ENCODE results near the gene NCK2. TPM values are rescaled to one million over a fixed set of nuclear protein-coding genes. Genes with fewer than 3 reads are reported as not detected.
A peak's percentile ranks its signal among the peaks of the same experiment; 100 is the strongest.

NCK2 gene
- total and polyA plus RNA-seq, 9 of the 15 experiments (the other 6 are each of a cell fraction or from before 2014, with no cell fraction given) = 0.90 to 27.9 (median 15.9) TPM

GRCh38 chr2:105797298-105797819 is 52.6 kb downstream of the NCK2 start (continued):
- TF ChIP-seq, protein P1, sequence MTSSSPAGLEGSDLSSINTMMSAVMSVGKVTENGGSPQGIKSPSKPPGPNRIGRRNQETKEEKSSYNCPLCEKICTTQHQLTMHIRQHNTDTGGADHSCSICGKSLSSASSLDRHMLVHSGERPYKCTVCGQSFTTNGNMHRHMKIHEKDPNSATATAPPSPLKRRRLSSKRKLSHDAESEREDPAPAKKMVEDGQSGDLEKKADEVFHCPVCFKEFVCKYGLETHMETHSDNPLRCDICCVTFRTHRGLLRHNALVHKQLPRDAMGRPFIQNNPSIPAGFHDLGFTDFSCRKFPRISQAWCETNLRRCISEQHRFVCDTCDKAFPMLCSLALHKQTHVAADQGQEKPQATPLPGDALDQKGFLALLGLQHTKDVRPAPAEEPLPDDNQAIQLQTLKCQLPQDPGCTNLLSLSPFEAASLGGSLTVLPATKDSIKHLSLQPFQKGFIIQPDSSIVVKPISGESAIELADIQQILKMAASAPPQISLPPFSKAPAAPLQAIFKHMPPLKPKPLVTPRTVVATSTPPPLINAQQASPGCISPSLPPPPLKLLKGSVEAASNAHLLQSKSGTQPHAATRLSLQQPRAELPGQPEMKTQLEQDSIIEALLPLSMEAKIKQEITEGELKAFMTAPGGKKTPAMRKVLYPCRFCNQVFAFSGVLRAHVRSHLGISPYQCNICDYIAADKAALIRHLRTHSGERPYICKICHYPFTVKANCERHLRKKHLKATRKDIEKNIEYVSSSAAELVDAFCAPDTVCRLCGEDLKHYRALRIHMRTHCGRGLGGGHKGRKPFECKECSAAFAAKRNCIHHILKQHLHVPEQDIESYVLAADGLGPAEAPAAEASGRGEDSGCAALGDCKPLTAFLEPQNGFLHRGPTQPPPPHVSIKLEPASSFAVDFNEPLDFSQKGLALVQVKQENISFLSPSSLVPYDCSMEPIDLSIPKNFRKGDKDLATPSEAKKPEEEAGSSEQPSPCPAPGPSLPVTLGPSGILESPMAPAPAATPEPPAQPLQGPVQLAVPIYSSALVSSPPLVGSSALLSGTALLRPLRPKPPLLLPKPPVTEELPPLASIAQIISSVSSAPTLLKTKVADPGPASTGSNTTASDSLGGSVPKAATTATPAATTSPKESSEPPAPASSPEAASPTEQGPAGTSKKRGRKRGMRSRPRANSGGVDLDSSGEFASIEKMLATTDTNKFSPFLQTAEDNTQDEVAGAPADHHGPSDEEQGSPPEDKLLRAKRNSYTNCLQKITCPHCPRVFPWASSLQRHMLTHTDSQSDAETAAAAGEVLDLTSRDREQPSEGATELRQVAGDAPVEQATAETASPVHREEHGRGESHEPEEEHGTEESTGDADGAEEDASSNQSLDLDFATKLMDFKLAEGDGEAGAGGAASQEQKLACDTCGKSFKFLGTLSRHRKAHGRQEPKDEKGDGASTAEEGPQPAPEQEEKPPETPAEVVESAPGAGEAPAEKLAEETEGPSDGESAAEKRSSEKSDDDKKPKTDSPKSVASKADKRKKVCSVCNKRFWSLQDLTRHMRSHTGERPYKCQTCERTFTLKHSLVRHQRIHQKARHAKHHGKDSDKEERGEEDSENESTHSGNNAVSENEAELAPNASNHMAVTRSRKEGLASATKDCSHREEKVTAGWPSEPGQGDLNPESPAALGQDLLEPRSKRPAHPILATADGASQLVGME (CRISPR knock-in tag; IDR thresholded peaks at IDR 0.05) = no peak
- TF ChIP-seq ATF1 (CRISPR knock-in tag; IDR thresholded peaks at IDR 0.05) = no peak
- peak; percentile 32; the same call in 1 of the 2 replicates for TF ChIP-seq ATF1 (tag; IDR thresholded peaks at IDR 0.05)
- peak; percentile 83 for TF ChIP-seq DMBX1 (CRISPR knock-in tag; IDR thresholded peaks at IDR 0.05; ENCODE audit: borderline replicate concordance)
- TF ChIP-seq SAP30 (IDR thresholded peaks at IDR 0.05; ENCODE audit: borderline replicate concordance, insufficient read depth, low read depth, low read length, poor library complexity, severe bottlenecking) = no peak
- no peak for TF ChIP-seq POLR2H (tag; IDR thresholded peaks at IDR 0.05; ENCODE audit: low read depth)
- no peak for TF ChIP-seq ZNF133 (CRISPR knock-in tag; IDR thresholded peaks at IDR 0.05)
- no peak for TF ChIP-seq BRD9 (IDR thresholded peaks at IDR 0.05; ENCODE audit: low read depth, partially characterized antibody)
- TF ChIP-seq, protein P2, sequence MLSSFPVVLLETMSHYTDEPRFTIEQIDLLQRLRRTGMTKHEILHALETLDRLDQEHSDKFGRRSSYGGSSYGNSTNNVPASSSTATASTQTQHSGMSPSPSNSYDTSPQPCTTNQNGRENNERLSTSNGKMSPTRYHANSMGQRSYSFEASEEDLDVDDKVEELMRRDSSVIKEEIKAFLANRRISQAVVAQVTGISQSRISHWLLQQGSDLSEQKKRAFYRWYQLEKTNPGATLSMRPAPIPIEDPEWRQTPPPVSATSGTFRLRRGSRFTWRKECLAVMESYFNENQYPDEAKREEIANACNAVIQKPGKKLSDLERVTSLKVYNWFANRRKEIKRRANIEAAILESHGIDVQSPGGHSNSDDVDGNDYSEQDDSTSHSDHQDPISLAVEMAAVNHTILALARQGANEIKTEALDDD (IDR thresholded peaks at IDR 0.05) = peak; percentile 77
- peak; percentile 31; the same call in 1 of the 2 replicates for TF ChIP-seq EP300 (IDR thresholded peaks at IDR 0.05; ENCODE audit: low read length)
- TF ChIP-seq GABPA (tag; conservative IDR thresholded peaks at IDR 0.05; ENCODE audit: low read depth) = peak; percentile 77
- TF ChIP-seq, protein P3, sequence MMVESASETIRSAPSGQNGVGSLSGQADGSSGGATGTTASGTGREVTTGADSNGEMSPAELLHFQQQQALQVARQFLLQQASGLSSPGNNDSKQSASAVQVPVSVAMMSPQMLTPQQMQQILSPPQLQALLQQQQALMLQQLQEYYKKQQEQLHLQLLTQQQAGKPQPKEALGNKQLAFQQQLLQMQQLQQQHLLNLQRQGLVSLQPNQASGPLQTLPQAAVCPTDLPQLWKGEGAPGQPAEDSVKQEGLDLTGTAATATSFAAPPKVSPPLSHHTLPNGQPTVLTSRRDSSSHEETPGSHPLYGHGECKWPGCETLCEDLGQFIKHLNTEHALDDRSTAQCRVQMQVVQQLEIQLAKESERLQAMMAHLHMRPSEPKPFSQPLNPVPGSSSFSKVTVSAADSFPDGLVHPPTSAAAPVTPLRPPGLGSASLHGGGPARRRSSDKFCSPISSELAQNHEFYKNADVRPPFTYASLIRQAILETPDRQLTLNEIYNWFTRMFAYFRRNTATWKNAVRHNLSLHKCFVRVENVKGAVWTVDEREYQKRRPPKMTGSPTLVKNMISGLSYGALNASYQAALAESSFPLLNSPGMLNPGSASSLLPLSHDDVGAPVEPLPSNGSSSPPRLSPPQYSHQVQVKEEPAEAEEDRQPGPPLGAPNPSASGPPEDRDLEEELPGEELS (CRISPR knock-in tag; IDR thresholded peaks at IDR 0.05; ENCODE audit: borderline replicate concordance) = no peak
- TF ChIP-seq CBX2 (IDR thresholded peaks at IDR 0.05; ENCODE audit: insufficient read depth, low read length, poor library complexity, severe bottlenecking) = no peak
- TF ChIP-seq ZNF23 (CRISPR knock-in tag; IDR thresholded peaks at IDR 0.05) = no peak
- TF ChIP-seq JUND (IDR thresholded peaks at IDR 0.05; ENCODE audit: borderline replicate concordance, low read depth, low read length) = no peak
- peak; percentile 13; the same call in 1 of the 3 replicates for TF ChIP-seq JUND (tag; IDR thresholded peaks at IDR 0.05; ENCODE audit: borderline replicate concordance, low read depth, low read length)
- TF ChIP-seq SMARCA5 (IDR thresholded peaks at IDR 0.05) = no peak
- TF ChIP-seq TGIF2 (CRISPR knock-in tag; IDR thresholded peaks at IDR 0.05) = no peak
- TF ChIP-seq E2F1 (CRISPR knock-in tag; IDR thresholded peaks at IDR 0.05) = no peak

All from K562 (cell line).